Suprapubic skin (tissue), 4 donors: ENCODE results near the gene TREML2. TPM values are rescaled to one million over a fixed set of nuclear protein-coding genes. Genes with fewer than 3 reads are reported as not detected.

Source experiments
- DNase-seq, 2 donors: peaks; one replicate each; pipeline ENCODE4 v3.0.0-alpha.2; 2019; ENCODE audit warnings: low spot score in 2 of 2
- H3K27ac ChIP-seq: fragments of 200-600 bp; sonication (generic); one replicate; pipeline ENCODE4 v1.5.1; 2019
- H3K27me3 ChIP-seq: fragments of 200-600 bp; sonication (generic); one replicate; pipeline ENCODE4 v1.5.1; 2019
- H3K36me3 ChIP-seq: fragments of 200-600 bp; sonication (generic); one replicate; pipeline ENCODE4 v1.5.1; 2019
- H3K4me1 ChIP-seq: fragments of 200-600 bp; sonication (generic); one replicate; pipeline ENCODE4 v1.5.1; 2019
- H3K4me3 ChIP-seq: fragments of 200-600 bp; sonication (generic); one replicate; pipeline ENCODE4 v1.5.1; 2019; ENCODE audit warnings: mild to moderate bottlenecking
- H3K9me3 ChIP-seq: fragments of 200-600 bp; sonication (generic); one replicate; pipeline ENCODE4 v1.5.1; 2019
- CTCF ChIP-seq, 2 donors: fragments of 200-600 bp in 1 of 2; fragments of 450-650 bp in 1 of 2; sonication (generic) in 1 of 2; IDR thresholded peaks; one replicate each; pipeline ENCODE4 v1.5.1; 2016 to 2019; ENCODE audit warnings: antibody characterized with exemption in 2 of 2, mild to moderate bottlenecking in 1 of 2, moderate library complexity in 1 of 2
- EP300 ChIP-seq: sonication (generic); formaldehyde crosslinking; IDR thresholded peaks from one replicate; pipeline ENCODE4 v1.6.1; 2017; ENCODE audit warnings: antibody characterized with exemption
- POLR2A ChIP-seq, 2 donors: fragments of 450-650 bp; IDR thresholded peaks; one replicate each; pipeline ENCODE4 v1.6.1; 2017; ENCODE audit warnings: antibody characterized with exemption in 2 of 2, mild to moderate bottlenecking in 2 of 2, moderate library complexity in 2 of 2
- POLR2AphosphoS5 ChIP-seq, 3 donors: sonication (generic); formaldehyde crosslinking; IDR thresholded peaks; one replicate each; pipeline ENCODE4 v1.6.1; 2017; ENCODE audit warnings: antibody characterized with exemption in 3 of 3
- WGBS: methylation state at CpG from one replicate; pipeline ENCODE4 v1.1.5; 2018; 5-methylcytosine and 5-hydroxymethylcytosine counted together
- total RNA-seq, 4 donors: library from RNA; depleted of rRNA; stranded (reverse); fragments of >200 nt; gene quantifications; one replicate each; pipeline ENCODE4 v1.1.0, GENCODE V29; 2016

Gene TREML2
- total RNA-seq, 4 donors from 2014 or later = not detected

- H3K27me3 ChIP-seq = peaks cover 54% of the 10 kb centered on the region
- WGBS = 63% methylated on average over 5 of the region's 5 CpGs
- no peaks in the 10 kb centered on the region for H3K36me3 ChIP-seq
- H3K4me1 ChIP-seq = no peaks in the 10 kb centered on the region
- H3K27ac ChIP-seq = no peak overlapping the region
- no peak for DNase-seq
- no peaks in the 10 kb centered on the region for H3K9me3 ChIP-seq
- no peak overlapping the region for H3K4me3 ChIP-seq
- TF ChIP-seq POLR2AphosphoS5 (IDR thresholded peaks at IDR 0.05) (no peak), EP300 (no peak), POLR2A (IDR thresholded peaks at IDR 0.05) (no peak), CTCF (IDR thresholded peaks at IDR 0.05) (no peak)
These were observed 36.2 kb upstream of the TREML2 start for GRCh38 chr6:41237128-41237527.

GRCh38 chr6:41236276-41236675, 35.3 kb upstream of the TREML2 start:
- peaks cover 48% of the 10 kb centered on the region for H3K27me3 ChIP-seq
- H3K4me1 ChIP-seq = no peaks in the 10 kb centered on the region
- WGBS = 89% methylated on average over 4 of the region's 4 CpGs
- TF ChIP-seq EP300 (no peak), CTCF (IDR thresholded peaks at IDR 0.05) (no peak), POLR2A (IDR thresholded peaks at IDR 0.05) (no peak), POLR2AphosphoS5 (IDR thresholded peaks at IDR 0.05) (no peak)
- DNase-seq = no peak
- H3K27ac ChIP-seq = no peak overlapping the region
- H3K4me3 ChIP-seq = no peak overlapping the region
- H3K36me3 ChIP-seq = no peaks in the 10 kb centered on the region
- no peaks in the 10 kb centered on the region for H3K9me3 ChIP-seq

GRCh38 chr6:41232667-41233066, 31.7 kb upstream of the TREML2 start:
- H3K4me1 ChIP-seq = no peaks in the 10 kb centered on the region
- 84% methylated on average over 6 of the region's 6 CpGs for WGBS
- H3K27ac ChIP-seq = no peak overlapping the region
- no peak for TF ChIP-seq CTCF (IDR thresholded peaks at IDR 0.05)
- no peak for DNase-seq
- H3K9me3 ChIP-seq = no peaks in the 10 kb centered on the region
- peaks cover 32% of the 10 kb centered on the region for H3K27me3 ChIP-seq
- no peak overlapping the region for H3K4me3 ChIP-seq
- H3K36me3 ChIP-seq = no peaks in the 10 kb centered on the region

- H3K9me3 ChIP-seq = no peaks in the 10 kb centered on the region
- no peaks in the 10 kb centered on the region for H3K36me3 ChIP-seq
- DNase-seq = no peak
- 62% methylated on average over 5 of the region's 5 CpGs for WGBS
- H3K4me1 ChIP-seq = no peaks in the 10 kb centered on the region
- no peak overlapping the region for H3K4me3 ChIP-seq
- H3K27ac ChIP-seq = no peak overlapping the region
- TF ChIP-seq POLR2A (IDR thresholded peaks at IDR 0.05) (no peak), EP300 (no peak), POLR2AphosphoS5 (IDR thresholded peaks at IDR 0.05) (no peak), CTCF (IDR thresholded peaks at IDR 0.05) (no peak)
- peaks cover 28% of the 10 kb centered on the region for H3K27me3 ChIP-seq
These were observed 30.3 kb upstream of the TREML2 start for GRCh38 chr6:41231246-41231645.

- WGBS = 83% methylated on average over 3 of the region's 4 CpGs
- Histone ChIP-seq H3K36me3 (no peaks in the 10 kb centered on the region), H3K27ac (no peak overlapping the region), H3K27me3 (peaks cover 30% of the 10 kb centered on the region), H3K4me1 (no peaks in the 10 kb centered on the region), H3K4me3 (no peak overlapping the region), H3K9me3 (no peaks in the 10 kb centered on the region)
- TF ChIP-seq CTCF (IDR thresholded peaks at IDR 0.05) = no peak
- TF ChIP-seq EP300 = no peak
- no peak for TF ChIP-seq POLR2A (IDR thresholded peaks at IDR 0.05)
- TF ChIP-seq POLR2AphosphoS5 (IDR thresholded peaks at IDR 0.05) = no peak
- no peak for DNase-seq
These were observed 28.8 kb upstream of the TREML2 start for GRCh38 chr6:41229721-41230120.
